Kidney capillary endothelial cell (primary cell): ENCODE results near the gene RNF144B.
"Not testable (repeated sequence)": the region's sequence is repeated elsewhere in the genome, so short reads cannot be mapped to it uniquely, and the experiment has no call there.

Experiments
- DNase-seq: peaks from one replicate; pipeline ENCODE4 v3.0.0-alpha.2; 2018; ENCODE audit warnings: low spot score

Gene RNF144B

DNA sequence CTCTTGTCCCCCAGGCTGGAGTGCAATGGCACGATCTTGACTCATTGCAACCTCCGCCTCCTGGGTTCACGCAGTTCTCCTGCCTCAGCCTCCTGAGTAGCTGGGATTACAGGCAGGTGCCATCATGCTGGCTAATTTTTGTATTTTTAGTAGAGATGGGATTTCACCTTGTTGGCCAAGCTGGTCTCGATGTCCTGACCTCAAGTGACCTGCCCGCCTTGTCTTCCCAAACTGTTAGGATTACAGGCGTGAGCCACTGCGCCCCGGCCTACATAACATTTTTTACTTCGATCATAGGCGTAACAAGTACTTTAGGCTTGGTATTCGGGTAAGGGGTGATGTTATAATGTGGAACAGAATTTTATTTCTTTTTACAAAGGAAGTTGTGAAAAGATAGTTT is 22.5 kb downstream of the RNF144B start:
- DNase-seq: not testable (repeated sequence)

DNA sequence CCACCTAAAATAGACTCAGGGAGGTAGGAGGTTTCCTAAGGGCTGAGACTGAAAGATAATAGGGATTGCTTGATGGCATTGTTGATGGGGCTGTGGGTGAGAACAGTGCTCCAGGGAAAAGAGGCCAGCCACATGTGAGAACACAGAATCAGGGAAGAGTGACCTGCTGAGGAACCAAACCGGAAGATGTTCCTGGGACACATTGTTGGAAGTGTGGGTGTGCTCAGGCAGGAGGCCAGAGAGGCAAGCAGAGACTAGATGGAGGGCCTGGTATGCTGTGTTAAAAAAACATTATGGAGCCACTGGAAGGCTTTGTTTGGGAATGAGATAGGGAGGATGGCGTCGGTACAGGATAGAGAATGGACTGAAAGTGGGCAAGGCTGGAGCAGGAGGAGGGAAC is 23.3 kb downstream of the RNF144B start:
- DNase-seq: no peak

DNA sequence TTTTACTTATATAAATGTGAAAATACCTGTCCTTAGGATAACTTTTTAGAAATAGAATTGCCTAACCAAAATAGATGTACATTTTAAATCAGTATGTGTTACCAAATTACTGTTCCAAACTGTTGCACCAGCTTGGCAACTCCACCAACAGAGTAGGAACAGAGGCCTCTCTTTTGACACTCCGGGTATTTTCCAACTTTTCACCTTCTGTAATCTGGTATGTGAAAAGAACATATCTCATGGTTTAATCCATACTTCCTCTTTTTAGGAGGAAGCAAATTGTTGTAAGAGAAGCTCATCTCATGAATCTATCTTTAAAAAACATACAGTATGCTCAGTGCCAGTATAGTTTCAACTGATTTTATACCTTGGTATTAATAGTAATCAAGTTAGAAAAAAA is 24.9 kb downstream of the RNF144B start:
- no peak for DNase-seq

DNA sequence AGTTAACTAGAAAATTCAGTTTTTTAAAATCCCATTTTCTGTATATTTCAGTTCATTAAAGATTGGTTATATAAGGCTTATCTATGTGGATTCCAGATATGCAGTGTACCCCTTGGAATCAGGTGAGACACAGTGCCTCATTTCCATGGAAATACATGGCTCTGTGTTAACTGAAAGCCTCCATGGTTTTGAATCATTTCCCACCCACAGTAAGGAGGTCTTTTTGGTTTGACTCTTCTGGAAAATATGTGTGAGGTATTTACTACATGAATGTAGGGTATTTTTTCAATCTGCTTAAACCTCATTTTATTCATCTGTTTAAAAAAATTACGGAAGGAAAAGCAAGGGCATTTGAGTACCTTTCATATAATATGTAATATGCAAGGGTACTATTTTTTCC is 25.5 kb downstream of the RNF144B start:
- DNase-seq: no peak

DNA sequence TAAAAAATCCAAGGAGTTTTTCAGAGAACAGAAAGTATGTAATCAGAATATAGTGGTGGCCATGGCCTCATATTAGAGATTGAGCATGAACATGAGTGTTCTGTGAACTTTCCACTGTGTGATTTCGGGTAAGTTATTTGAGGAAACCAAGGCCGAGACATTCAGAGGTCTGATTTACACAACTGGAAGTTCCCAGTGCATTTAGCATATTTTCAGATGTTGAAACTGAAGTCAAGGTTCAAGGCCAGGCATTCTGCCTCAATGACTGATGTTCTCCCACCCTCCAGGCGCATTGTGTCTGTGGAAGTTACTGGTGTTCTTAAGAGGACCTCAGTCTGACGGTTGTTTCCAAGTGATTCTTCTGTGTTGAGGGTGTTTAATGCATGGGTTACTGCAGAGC is 26.2 kb downstream of the RNF144B start:
- DNase-seq: no peak

DNA sequence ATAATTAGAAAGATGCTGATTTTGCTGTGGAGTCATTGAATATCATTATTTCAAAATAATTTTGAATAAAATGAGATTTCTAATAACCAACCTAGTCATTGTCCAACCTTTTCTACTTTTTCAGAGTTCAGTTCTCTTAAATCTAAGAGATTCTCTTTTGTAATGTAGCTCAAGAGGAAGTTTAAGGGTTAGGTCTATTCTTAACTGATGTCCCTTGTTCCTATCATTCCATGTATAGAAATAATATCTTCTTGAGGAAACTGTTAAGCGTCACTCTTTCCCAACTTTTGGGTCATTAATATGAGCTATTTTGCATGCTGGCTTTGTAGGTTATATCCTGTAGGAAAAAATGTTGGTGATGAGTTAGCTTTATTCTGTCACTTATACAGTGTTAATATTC is 27.0 kb downstream of the RNF144B start:
- no peak for DNase-seq

DNA sequence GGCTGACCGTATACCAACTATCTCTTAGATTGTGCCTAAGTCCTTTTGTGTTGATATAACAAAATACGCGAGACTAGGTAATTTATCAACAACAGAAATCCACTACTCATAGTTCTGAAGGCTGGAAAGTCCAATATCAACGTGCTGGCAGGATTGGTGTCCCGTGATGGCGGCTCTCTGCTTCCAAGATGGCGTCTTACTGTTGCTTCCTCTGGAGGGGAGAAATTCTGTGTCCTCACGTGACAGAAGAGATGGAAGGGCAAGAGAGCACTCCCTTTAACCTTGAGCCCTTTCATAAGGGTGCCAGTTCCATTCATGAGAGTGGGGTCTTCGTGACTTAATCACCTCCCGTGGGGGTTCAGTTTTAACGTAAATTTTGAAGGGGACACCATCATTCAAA is 28.1 kb downstream of the RNF144B start:
- no peak for DNase-seq

DNA sequence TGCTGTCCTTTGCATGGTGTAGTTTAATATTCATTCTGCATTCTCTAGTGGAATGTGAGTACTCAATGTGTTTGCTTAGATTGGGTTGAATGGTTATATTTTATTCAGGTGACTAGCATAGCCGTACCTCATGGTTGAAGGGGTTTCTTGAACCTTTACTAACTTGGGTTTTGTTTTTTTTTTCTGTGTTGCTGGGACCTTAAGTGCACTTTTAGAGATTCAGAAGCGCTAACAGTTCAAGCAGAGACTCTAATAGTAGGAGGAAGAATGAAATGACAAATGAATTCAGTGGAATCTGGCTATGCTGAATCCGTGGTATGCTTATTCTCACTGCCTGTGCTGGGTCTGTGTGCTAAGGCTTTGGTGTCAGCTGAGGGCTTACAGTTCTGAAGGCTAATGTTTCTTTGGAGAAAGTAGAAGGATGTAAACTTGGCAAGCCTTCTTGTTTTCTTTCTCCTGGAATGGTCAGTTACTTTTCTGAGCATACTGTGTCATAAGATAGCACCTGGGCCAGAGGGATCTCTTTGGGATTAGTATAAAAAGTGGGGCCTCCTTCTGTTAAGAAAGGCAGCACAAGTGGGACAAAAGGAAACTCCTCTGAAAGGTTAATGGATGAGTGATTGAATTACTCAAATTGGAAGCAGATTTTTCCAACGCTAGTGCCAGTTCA is 28.7 kb downstream of the RNF144B start:
- no peak for DNase-seq

DNA sequence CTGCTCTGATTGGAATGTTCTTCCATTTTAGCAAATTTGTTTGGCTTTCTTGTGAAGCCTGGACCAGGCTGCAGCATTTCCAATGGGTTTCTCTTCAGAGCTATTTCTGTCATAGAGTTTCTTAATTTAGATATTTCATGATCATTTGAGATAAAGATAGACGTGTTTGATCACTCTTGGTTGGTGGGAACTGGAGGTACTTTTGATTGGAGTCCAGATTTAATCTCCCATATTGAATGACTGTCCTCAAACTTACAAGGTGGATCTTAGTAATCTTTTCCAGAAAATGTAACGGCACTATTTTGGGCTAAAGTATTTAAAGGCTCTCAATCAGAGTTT is 29.2 kb downstream of the RNF144B start:
- no peak for DNase-seq

DNA sequence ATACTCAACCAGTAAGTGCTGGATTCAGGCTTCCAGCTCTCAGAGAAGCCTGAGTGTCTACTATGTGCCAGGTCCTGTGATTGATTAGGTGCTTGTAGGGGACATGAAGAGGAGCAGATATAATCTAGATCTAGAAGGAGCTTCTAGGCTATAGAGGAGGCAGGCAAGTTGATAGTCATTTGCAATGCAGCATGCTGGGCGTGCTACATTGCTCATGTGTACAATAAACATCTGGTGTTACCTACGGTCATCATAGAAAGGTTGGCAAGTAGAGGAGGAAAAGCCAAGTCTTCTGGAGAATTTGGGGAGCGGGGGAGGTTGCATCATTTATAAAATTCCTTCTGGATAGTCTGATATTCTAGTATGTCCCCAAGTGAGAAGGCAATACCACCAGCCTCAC is 33.2 kb downstream of the RNF144B start:
- no peak for DNase-seq

DNA sequence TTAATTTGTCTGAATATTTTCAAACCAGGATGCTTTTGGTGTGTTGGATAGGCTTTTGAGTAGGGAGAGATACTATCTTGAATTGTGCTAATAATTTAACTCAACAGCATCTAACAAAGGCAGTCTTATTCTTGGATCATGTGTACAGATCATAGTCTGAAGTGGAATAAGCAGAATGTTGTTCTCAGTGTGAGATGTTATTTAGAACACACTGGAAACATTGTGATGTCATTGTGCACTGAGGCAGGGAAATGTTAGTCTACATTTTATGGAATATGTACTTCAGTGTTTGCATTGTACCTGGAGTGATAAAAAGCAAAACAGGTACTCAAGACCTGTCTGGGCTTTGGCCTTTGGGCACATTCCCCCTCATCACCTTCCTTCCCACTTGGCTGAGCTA is 35.0 kb downstream of the RNF144B start:
- DNase-seq: no peak

DNA sequence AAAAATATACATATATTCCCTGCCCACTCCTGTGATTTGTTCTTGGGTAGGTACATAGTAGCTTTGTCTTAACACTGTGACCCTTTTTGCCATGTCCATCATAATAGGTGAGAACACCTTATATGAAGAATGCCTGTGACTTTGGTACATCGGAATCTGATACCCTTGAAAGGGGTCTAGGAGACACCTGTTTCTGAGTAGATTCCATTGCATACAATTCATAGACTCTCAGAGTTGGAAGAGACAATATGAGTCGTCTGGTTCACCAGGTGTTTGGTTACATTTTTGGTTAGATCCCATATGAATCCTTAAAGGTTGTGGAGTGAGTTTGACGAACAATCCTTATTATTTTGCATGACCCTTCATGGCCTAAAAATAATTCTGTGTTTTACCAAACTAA is 36.3 kb downstream of the RNF144B start:
- no peak for DNase-seq

DNA sequence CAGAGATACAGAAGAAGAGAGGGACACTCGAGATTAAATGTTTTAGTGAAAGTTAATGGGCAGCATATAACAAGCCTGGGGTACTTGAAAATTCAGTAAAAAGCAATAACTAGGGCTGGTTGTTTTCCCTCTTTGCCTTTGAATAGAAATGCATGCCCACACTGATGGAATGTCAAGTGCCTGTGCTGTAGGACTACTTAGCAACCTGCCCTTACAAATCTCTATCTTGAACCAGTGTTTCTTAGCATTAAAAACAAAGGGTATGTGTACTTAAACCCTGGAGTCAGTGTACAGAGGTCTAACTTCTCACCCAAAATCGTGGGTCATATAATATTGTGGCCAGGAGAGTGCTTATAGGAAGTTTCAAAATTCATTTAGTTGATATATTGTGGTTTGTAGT is 37.1 kb downstream of the RNF144B start:
- no peak for DNase-seq

DNA sequence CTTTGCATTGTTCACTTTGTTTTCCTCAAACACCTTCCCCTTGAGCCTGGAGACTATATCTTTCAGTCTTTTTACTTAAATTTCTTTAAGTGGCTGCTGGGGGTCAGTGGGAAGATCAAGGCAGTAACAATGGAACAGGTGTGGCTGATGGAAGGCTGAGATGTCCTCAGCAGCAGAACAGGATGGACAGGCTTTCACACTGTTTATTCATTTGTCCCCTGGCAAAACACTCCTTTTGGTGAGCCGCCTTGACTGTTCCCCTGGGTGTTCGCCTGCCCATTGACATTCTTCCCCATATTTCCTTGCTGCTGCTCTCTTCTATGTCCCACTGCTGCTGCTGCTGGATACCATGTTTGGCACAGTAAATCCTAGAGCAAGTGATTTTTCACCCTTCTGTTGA is 38.1 kb downstream of the RNF144B start:
- no peak for DNase-seq

DNA sequence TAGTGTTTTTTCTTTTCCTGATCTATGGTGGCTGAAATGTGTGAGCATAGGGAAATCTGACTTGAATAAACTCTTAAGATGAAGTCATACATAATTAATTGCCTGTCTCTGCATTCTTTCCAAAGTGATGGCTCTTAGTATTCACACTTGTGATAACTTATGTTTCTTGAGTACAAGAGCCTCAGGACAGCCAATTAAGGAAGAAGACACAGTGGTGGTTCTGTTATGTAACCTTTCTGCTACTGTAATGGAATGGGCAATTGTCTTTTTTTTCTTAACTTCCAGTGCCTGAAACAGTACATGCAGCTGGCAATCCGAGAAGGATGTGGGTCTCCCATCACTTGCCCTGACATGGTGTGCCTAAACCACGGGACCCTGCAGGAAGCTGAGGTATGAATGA is 40.1 kb downstream of the RNF144B start:
- no peak for DNase-seq

DNA sequence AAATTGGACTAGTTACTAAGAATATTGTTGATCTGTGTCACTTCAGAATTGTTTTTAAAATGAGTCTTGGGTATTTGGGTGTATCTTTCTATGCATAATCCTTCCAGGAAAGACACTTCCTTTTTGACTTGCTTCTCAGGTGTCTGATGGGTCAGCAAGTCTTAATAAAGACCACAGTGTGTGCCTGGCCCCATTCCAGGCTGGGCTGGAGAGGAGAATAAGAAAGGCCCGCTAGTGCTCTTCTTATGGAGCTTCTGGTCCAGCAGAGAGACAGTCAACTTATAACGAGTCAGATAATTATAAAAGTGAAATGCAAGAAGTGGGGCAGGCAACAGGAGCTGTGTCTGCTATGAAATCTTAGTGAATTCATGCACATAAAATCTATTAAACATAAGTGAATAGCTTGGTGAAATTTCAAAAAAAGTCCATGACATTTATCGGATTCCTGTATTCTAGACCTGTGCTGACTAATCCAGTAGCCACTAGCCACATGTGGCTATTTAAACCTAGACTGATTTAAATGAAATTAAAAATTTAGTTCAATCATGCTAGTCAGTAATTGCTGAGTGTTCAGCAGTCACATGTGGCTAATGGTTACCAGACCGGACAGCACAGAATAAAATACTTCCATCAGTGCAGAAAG is 42.6 kb downstream of the RNF144B start:
- DNase-seq: no peak

DNA sequence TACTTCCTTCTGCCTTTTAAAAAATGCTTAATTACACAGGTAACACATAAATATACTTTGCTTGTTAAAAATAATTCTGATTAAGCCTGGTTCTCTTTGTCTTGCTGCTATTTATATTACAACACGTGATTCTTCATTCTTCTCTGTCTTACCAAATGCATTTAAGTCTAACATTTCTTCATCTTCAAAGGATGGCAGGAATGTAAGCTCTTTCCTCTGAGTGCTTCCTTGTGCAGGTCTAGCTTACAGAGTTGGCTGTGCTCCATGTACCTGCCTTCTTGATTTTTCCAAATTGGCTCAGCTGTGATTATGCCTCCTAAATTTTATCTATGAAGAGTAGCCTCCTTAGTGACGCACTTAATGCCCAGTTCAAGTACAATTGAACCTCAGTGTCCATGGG is 44.4 kb downstream of the RNF144B start:
- DNase-seq: no peak

DNA sequence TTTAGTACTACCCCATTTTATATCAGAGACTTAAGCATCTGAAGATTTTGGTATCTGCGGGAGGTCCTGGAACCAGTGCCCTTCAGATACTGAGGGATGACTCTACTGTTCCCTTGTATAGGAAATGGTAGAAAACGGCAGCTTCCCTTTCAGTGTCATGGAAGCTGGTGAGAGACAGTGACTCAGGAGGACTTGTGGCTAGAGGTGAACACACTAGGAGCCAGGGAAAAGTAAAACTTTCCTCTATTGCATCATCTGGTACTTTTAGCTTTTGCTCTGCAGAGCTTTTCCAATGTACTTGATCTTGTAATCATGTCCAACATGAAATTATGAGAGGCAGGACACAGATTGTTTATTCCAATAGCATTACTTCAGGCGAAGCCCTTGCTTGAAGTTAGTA is 45.0 kb downstream of the RNF144B start:
- DNase-seq: no peak

DNA sequence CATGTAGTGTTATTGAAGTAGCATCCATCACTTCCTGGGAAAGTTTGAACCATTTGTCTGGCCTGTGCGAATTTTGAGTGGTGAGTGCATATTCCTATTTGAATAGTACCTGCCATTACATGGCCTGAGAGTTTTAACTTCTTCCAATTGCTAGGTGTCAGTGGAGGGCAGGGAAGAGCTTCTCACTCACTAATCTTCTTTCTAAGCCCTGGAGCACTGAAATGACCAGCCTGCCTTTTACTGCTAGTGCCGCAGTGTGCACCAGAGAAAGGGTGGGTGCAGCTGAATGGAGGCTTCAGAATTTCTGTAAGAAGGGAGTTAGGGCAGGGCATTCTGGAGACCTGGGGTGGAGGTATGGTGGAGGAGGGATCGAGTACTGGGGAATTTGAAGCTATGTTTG is 45.5 kb downstream of the RNF144B start:
- no peak for DNase-seq

DNA sequence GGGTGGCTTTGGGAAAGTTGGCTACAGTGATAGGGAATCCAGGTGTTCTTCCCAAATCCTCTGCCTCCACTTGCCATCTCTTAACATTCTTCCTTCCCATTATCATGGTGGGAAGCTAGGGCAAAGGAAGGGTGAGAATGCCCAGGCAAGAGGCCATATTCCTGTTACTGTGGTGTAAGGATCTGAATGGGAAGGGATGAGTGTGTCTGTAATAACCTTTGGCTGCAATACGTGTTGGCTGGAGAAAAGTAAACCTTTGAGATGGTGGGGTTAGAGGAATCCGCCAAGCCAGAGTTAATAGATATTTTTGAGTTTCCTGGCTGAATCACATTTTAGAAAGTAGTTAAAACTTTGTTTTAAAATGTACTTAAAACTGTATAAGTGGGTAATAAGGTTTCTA is 45.9 kb downstream of the RNF144B start:
- no peak for DNase-seq

DNA sequence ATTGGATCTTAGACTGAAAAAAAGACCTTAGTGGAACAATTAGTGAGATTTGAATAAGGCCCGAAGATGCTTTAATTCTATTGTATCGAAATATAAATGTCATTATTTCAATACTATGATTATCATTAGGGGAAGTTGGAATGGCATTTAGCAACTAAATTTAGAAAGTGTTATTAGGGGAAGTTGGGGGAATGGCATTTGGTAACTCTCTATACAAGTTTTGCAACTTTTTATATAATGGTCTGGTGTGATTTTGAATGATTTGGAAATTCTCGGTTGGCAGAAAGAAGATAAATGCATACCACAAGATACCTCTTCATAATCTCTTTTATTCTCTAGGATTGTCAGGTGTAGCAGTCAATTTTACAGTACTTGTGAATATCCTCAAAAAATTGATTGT is 49.2 kb downstream of the RNF144B start:
- DNase-seq: no peak

DNA sequence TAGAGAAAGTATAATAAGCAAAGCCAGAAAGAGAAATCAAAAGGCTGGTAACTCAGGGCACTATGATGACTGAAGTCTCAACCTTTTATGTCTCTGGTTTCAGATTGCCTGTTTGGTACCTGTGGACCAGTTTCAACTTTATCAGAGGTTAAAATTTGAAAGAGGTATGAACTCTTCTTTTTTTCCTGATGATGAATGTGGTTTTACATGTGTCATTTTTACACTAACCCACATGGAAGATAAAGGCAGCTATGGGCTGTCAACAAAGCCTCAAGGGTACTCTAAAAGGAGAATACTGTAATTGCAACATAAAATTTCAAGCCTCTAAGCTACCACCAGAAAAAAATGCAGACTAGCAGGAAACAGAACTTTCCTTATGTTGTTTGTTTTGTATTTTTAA is 52.4 kb downstream of the RNF144B start:
- DNase-seq: no peak

DNA sequence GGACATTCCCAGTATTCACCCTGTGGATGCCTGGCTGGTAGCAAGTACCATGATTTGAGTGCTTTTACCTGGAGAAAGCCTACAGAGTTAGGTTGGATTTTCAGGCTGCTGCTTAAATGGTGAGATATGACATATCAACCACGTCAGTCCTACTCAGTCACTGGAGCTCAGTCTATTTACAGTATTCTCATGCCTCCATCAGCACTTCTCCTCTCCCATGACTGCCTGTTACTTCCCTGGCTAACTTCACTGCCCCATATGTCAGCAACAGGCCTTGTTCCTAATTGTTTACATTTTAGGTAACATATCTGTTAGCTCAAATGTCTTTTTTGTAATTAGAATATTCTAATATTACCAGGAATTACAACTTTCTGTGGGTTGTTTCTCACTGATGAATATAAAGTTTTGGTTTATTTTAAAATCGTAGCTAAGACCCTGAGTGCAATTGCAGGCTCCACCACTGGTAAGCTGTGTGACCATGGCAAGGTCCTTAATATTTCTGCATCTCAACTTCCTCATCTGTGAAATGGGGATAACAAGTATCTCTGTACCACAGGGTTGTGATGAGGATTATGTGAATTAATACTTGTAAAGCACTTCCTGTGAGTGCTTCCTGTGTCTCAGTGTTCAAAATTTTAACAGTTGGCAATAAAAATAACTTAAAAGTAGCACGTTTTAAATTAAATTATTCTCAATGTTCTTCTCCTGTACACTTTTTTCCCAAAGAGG is 54.3 kb downstream of the RNF144B start:
- no peak for DNase-seq

DNA sequence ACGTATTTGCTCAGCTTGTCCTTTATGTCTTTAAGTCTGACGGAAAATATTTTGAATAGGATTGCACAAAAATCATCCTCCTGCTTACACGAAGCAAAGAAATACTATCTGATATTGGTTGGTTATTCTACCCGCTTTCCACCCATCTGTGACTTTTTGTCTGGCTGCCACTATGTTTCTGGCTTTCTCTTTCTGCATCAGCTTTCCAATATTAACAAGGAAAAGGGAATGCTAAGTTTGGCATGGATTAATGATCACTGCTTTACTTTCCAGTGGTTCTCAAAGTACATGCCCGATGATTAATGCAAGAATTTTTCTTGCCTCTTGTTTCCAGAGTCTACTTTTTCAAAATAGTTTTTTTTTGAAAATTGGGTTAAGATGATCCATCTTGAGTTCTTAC is 57.0 kb downstream of the RNF144B start:
- DNase-seq: no peak
